Measurements from ENCODE around the gene KDR.

- TF ChIP-seq CTCF (conservative IDR thresholded peaks at IDR 0.05; ENCODE audit: low read length) (no peak), EZH2phosphoT487 (IDR thresholded peaks at IDR 0.05; ENCODE audit: borderline replicate concordance, low read depth, low read length) (no peak)
Measured at GRCh38 chr4:55074386-55074785, 51.0 kb downstream of the KDR start.

Data from OCI-LY7 (cell line).